ENCODE data around the gene PLXNA3.
A peak's percentile ranks its signal among the peaks of the same experiment; 100 is the strongest.

The PLXNA3 gene

GRCh38 chrX:154502098-154502497, 44.0 kb downstream of the PLXNA3 start:
- no peak for DNase-seq (ENCODE audit: low spot score)

- no peak for DNase-seq (ENCODE audit: low spot score)
These were observed 44.9 kb downstream of the PLXNA3 start for GRCh38 chrX:154502989-154503388.

DNA sequence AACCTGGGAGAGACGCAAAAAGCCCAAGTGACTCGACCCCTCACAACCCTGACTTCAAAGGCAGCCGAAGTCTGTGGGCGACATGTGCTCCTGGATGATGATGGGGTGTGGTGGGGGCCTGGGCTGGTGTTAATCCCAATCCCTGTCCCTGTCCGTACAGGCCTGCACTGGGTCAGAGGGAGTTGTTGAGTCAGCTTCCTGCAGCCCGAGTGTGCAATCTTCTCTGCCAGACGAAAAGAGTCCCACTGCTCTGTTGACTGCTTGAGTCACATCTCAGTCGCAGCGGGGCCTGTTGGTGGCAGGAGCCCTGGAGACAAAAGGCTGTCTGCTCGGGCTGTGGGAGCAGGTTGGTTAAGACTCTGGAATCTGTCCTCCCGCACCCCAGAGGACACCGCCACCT, 47.7 kb downstream of the PLXNA3 start:
- DNase-seq (ENCODE audit: low spot score): no peak

DNA sequence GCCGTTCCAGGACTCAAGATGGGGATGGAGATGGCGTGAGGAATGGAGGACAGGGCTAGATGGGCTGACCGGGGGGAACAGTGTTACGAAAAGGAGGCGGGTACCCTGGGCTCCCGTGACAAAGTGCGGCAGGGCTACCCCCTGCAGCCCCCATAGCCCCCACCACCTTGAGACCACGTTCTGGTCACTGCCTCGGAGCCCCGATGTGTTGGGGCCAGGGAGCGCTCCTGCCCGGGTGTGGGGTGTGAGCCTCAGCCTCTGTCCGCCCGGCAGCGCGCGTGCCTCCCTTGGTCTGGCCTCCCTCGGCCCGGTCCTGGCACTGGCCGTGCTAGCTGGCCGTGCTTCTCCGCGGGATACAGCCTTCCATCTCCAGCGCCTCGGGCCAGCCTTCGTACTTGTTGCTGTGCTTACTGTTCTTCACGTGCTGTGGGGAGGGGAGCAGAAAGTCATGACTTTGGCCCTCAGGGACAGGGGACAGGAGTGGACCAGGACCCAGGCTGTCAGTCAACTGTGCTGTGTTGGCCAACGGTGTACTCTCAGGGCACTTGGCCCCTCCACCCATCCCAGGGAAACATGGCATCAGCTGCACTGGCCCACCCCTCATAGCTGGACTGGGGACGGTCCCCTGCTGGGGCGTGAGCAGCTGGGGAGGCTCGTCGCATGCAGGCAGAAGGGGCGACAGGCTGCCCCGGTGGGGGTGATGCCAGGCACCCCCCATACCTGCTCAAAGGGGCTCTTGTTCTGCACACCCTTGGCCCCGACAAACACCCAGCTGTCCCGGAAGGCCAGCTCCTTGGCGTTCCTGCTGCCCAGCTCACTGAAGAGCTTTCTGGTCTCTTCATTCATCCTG, 48.6 kb downstream of the PLXNA3 start:
- DNase-seq (ENCODE audit: low spot score): no peak

GRCh38 chrX:154507673-154508383, 49.7 kb downstream of the PLXNA3 start:
- DNase-seq (ENCODE audit: low spot score): no peak

- no peak for DNase-seq (ENCODE audit: low spot score)
These were observed 50.3 kb downstream of the PLXNA3 start for GRCh38 chrX:154508384-154508745.

DNA sequence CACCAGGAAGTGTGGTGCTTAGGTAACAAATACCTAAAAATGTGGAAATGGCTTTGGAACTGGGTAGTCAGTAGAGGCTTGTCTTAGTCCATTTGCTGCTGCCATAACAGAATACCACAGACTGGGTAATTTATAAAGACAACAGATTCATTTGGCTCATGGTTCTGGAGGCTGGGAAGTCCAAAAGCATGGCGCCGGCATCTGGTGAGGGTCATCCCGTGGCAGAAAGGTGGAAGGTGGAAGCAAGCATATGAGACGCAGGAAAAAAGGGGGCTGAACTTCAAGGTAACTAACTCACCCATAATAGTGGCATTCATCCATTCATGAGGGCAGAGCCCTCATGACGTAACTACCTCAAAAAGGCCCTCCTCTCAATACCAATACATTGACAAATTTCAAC, 51.4 kb downstream of the PLXNA3 start:
- no peak for DNase-seq (ENCODE audit: low spot score)

GRCh38 chrX:154511761-154512160, 53.7 kb downstream of the PLXNA3 start:
- DNase-seq (ENCODE audit: low spot score): no peak

GRCh38 chrX:154512879-154513553, 54.9 kb downstream of the PLXNA3 start:
- DNase-seq (ENCODE audit: low spot score): no peak

- DNase-seq (ENCODE audit: low spot score): no peak
These were observed 55.6 kb downstream of the PLXNA3 start for GRCh38 chrX:154513716-154514115.

DNA sequence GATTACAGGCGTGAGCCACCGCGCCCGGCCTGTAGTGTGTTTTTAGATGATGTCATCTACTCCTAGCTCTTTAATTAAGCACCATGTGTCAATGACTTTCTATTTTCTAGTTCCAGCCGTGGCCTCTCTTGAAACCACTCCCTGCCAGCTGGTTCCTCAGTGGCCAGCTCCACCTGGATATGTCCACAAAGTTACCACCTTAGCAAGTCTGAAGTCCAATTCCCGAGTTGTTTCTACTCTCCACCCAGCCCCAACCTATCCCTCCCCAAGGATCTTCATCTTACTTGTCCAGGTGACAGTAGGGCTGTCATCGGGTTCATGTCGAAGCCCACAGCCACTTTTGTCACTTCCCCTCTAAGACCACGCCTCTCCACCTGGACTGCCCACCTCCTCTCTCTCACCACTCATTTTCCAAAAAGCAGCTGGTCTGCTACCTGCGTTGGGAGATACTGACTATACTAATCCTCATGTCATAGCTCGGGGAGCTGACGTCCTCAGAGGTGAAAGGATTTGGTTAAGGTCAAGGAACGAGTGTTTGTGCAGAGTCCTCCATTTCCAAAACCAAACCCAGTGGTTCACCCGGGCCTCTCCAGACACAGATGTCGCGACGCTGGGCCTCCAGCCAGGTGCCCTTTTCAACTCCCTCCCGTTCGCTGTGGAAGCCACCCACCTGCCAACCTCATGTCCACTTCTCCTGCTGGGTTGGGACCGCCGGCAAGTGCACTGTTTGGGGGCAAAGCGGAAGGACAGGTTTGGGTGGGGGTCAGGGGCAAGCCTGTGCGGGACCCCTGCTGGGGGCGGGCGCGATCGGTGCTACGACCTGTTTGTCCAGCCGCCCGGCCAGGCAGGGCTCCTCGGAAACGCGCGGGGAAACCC, 57.2 kb downstream of the PLXNA3 start:
- DNase-seq (ENCODE audit: low spot score): no peak

DNA sequence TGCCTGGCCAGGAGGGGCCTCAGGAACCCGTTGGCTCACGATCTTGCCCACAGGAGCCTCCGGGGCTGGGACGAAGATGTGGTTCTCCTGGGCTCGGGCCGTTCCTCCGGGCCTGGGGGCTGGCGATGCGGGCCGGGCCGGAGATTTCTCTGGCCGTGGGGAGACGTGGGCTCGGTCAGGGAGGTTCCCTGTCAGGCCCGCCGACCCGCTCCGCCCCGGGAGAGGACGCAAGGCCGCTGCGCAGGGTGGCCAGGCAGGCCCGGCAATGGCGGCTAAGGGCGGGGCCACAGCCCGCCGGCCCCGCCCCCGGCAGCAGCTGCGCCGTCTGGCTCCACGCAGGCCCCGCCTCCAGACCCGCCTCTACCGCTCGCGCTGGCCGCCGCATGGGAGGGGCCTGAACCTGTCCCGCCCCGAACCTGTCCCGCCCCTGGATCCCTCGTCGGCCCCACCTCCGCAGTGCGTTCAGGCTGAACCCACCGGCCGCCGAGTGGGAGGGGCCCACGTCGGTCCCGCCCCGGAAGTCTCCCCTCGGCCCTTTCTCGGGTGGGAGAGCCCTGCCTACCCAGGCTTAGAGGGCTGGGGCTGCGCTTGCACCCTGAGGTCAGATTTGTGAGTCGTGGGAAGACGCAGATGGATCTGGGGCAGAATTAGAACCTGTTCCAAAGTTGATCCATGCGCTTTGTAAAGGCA, 58.0 kb downstream of the PLXNA3 start, which contains the start of gene FAM3A:
TSS of gene FAM3A (minus strand) at position 267 of the 690 bp plus-strand sequence. CDS start 460 bp downstream, outside the sequence.
- DNase-seq (ENCODE audit: low spot score): peak; percentile 74

DNA sequence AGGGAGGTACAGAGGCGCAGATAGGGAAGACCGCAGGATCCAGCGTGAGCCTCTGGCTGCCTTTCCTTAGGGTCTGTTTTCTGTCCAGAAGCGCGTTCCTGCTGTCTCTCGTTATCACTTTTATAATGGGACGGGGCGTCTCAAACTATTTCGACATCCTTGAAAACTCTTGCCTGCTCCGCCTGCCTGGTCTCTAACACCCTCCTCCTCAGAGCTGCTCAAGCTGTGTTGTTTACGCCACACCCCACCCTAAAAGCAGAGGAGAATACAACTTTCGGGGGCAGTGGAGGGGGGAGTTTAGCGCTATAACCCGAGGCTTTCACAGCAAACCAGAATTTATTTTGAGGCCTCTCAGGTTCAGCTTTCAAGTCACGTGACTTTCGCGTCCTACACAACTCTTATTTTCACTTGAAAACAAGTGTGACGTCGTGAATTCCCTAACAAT, 58.6 kb downstream of the PLXNA3 start:
- no peak for DNase-seq (ENCODE audit: low spot score)

GRCh38 chrX:154517101-154517781, 59.2 kb downstream of the PLXNA3 start:
- no peak for DNase-seq (ENCODE audit: low spot score)

DNA sequence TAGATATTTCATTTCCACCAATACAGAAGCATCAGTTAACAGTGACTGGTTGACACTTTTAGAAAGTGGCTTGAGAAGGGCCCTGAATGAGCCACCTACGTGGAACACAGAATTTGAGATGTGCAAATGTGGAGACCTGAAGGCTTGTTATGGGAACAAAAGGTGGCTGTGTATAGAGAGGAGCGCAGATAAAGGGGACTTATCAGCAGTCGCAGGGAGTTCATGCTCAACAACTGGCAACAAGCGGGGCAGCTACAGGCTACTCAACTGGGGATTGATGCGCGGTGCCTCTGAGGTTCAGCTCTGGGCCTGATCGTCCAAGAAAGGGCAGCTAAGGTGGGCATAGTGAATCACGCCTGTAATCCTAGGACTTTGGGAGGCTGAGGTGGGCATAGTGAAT, 61.3 kb downstream of the PLXNA3 start:
- no peak for DNase-seq (ENCODE audit: low spot score)

DNA sequence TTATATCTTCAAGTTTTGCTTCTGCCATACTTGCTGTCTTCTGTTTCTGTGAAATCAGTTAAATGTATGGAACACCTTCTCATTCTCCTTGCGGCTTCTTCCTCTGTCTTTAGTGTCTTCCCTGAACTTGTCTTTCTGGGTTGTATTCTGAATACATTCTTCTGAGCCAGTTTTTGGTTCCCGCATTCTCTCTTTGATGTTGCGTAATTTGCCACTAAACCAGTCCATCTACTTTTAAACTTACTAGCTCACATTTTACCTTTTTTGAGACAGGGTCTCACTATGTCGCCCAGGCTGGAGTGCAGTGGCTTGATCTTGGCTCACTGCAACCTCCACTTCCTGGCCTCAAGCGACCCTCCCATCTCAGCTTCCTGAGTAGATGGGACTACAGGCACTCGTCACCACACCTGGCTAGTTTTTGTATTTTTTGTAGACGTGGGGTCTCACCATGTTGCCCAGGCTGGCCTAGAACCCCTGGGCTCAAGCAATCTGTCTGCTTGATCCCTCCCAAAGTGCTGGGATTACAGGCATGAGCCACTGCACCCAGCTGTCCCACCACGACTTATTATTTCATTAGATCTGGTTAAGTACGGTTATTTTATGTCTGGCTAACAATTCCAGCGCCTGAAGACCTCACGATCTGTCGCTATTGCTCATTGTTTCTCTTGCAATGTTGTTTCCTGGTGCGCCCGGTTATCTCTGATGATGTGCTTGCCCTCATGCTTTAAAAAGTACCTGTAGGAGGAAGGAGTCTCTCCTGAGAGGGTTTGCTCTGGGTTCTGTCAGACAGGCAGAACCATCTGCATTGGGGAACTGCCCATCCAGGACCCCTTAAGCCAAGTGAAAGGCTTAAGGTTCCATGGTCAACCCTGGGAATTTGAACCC, 67.8 kb downstream of the PLXNA3 start:
- no peak for DNase-seq (ENCODE audit: low spot score)

DNA sequence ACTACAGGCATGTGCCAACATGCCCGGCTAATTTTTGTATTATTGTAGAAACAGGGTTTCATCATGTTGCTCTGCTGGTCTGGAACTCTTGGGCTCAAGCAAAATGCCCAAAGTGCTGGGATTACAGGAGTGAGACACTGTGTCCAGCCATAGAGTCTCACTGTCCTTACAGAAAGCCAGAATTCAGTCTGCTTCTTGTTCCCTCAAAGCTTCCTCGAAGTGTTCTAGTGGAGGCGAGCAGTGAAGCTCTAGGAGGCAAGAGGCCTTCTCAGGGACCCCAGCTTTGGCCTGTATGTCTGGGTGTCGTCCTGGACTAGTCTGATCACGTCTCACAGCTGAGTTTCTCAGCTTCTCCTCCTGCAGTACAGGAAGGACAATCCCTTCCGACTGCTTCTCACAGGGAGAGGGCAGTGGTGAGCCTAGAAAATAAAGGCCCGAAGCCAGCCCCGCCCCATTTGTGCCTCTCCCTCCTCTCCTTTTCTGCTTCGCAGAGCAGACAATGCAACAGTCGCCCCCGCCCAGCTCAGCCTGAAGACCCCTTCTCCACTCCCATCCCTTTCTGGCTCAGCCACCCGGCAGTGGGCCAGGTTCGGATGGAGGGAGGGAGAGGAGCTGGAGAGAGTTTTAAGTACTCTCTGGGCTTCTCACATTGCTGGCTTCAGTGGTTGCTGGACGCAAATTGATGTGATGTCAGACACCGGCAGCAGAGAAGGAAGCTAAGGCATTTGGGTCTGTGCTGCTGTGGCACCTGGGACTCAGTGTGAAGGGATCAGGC, 69.0 kb downstream of the PLXNA3 start:
- peak; percentile 69 for DNase-seq (ENCODE audit: low spot score)

Measured in COLO829 (cell line).